GM19397 (cell line): ENCODE measurements around the gene ETFB.

ENCODE experiments used
- ATAC-seq: cut with Tn5 transposase; IDR thresholded peaks from one replicate; pipeline ENCODE4 v1.9.1; 2021; ENCODE audit warnings: mild to moderate bottlenecking, moderate library complexity; ENCODE audit not compliant: unreplicated experiment

Gene ETFB

DNA sequence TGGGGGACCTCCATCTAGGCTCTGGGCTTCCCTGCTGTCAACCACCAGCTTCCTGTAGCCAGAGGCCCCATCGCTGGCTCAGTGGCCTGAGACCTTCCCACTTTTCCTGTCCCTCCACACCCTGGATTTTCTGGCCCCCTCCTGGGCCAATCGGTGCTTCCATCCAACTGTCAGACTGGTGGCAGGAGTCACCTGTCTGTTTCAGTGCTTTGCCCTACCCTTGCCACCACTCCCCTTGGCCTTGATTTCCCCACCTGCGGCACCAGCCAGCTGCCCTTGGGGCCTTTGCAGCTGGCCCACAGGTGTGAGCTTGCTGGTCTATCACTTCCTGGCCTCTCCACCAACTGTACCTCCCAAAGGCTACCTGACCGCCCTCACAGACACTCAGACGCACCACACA, 36.8 kb downstream of the ETFB start:
- no peak for ATAC-seq

DNA sequence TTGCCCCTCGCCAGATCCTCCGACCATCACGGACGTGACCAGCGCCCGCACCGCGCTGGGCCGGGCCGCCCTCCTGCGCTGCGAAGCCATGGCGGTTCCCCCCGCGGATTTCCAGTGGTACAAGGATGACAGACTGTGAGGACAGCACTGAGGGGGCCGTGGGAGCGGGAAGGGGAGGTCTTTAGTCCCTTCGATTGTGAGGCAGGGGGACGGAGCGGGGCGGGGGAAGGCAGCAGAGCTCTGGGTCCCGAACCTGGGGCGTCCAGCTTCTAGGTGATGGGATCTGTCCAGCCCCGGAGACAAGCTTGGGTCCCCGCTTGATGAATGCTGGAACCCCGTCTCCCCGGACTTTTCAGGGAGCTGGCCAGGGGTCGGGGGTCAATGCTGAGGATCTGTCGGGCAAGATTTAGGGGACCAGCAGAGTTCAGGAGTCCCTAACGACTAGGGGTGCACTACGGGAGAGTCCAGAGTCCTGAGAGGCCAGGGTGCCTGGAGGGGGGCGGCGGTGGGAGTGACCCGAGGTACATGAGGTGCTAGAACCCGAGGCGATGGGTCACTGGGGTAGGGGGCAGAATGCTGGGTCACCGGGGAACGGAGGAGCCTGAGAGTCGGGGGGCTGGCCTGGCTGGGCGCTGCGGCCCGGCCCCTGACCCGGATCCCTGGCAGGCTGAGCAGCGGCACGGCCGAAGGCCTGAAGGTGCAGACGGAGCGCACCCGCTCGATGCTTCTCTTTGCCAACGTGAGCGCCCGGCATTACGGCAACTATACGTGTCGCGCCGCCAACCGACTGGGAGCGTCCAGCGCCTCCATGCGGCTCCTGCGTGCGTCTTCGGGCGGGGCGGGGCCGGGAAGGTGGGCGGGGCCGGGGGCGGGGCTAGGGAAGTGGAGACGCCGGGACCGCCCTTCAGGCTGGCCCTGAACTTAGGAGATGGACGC, 38.9 kb downstream of the ETFB start:
- ATAC-seq, result no peak

DNA sequence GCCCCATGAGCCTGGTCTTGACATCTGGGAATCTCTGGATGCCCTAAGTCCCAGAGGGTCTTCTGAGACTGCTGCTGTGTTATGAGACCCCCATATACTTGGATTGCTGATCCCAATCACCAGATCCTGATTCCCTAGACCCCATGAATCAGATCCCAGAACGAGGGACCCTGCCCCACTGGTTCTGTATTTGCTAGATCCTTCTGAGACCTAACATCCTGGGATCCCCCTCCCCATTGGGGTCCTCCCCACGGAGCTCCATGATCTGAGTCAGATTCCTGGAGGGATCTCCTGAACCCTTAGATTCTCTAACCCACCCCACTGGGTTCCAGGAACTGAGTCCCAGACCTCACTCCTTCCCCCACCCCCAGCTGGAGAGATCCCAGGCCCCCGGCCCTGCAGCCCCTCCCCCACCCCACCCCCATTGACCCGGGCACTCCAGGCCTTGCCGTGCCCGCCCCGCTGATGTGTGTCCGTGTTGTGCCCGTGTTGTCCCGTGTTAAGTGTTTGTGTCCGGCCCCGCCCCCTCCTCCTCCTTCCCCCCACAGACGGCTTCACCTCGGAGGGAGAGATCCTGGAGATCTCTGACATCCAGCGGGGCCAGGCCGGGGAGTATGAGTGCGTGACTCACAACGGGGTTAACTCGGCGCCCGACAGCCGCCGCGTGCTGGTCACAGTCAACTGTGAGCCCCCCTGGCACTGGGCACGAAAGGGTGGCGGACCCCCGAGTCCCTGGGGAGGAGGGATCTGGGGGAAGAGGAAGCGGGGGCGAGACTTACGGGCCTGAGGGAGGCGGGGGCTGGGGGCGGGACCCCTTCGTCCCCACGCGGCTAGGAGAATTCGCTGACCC, 39.7 kb downstream of the ETFB start:
- ATAC-seq, result no peak

DNA sequence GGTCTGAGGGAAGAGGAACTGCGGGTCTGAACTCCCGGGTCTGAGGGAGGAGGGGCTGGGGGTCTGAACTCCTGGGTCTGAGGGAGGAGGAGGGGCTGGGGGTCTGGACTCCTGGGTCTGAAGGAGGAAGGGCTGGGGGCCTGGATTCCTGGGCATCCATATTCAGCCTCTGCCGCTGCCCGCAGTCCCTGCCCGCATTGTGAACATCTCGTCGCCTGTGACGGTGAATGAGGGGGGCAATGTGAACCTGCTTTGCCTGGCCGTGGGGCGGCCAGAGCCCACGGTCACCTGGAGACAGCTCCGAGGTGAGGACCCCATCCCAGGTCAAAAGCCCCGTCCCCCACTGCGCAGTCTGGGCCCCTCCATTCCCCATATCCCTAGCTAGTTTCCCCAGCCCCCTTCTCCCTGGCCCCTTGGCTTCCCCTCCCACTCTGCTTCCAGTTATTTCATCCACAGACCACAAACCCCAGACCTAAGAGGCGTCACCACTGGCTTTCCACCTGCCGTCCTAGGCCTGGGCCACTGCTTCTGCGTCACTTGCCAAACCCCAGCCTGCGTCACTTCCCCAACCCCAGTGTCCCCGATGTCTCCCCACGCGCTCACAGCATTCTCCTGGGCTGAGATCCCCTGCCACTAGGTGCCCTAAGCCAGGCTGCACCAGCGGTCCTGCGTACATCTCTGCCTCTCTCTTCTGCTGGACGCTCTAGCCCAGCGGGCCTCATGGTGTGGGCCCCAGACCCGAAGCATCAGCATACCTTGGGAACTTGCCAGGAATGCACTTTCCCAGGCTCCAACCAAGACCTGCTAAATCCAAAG, 40.8 kb downstream of the ETFB start:
- no peak for ATAC-seq

DNA sequence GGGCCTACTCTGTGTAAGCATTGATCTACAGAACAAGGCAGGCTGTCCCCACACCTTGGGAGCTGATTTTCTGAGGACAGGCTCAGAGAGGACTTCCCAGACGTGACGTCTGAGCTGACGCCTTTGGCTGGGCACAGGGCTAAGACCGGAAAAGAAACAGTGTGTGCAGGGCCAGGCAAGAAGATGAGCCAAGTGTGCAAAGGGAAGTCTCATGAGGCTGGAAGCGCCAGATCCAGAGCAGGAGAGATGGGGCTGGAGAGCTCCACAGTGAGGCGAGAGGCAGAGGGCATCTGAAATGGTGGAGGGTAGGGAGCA, 42.1 kb downstream of the ETFB start:
- no peak for ATAC-seq

DNA sequence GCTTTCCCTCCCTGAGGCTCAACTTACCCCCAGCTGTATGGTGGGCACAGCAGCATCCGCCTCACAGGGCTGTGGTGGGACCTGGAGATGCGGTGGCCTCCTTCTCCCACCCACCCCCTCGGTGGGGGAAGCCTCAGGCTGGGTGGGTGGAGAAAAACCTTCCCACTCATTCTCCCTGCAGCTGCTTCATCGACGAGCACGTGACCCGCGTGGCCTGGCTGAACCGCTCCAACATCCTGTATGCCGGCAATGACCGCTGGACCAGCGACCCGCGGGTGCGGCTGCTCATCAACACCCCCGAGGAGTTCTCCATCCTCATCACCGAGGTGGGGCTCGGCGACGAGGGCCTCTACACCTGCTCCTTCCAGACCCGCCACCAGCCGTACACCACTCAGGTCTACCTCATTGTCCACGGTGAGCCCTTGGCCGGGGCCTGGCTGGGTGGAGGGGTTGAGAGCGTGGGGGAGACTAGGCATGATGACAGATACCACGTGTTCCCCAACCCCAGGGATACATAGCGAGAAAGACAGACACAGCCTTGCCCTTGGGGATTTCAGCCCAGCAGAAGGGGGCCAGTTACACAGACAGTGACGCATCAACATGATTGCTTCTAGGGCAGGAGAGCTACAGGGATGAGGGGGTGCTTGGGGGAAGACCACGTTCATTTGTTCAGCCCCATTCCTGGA, 42.6 kb downstream of the ETFB start:
- no peak for ATAC-seq

DNA sequence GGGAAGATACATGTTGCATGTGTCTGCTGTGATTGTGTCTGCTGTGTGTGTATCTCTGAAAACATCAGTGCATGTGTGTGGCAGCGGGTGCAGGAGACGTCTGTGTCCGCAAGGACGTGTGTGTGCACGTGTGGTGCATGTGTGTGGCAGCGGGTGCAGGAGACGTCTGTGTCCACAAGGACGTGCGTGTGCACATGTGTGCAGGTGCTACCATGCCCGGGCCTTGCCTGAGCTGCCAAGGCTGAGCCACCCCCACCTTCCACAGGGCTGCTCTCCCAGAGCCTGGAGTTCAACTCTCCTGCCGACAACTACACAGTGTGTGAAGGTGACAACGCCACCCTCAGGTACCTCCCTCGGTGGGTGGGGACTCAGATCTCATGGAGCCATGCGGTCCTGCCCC, 44.4 kb downstream of the ETFB start:
- no peak for ATAC-seq

DNA sequence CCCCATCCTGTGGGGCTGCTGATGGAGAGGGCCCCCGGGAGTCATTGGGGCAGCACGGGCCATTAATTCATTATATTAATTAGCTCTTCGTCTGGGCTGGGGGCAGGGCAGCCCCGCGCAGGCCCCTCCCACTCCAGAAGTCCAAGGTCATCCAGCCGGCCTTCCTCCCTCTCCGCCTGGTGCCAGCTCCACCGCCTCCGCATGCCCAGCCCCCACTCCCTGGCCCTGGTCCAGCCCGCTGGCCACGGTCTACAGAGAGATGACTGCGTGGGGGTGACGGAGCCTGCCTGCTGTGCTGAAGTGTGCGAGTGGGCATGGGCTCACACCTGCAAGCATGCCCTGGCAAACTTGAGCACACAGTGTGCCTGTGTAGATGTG, 45.9 kb downstream of the ETFB start:
- no peak for ATAC-seq

DNA sequence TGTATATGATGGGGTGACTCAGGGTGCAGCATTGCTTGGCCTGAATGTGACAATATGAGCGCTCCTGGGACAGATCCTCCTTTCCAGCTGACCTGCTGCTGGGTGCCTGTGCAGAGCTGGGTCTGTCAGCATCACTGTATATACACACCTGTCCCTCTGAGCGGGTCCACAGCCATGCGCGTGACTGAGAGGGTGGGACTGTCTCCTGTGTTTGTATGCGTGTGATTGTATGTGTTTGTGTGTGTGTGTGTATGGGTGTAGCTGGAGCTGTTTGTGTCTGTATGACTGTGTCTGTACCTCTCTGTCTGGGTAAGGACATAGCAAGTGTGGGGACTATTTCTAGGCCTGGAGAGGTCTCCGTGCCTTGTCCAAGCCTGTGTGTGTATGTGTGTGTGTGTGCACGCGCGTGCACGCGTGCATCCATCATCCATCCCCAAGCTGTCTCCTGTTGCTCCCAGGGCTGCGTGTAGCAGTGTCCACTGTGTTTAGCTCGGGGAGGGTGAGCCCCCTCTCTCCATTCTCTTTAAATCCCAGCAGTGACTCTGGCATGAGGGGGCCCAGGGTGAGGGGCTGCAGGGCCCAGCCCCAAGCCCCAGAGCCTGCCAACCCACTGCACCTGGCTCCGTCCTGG, 46.4 kb downstream of the ETFB start:
- ATAC-seq, result no peak

DNA sequence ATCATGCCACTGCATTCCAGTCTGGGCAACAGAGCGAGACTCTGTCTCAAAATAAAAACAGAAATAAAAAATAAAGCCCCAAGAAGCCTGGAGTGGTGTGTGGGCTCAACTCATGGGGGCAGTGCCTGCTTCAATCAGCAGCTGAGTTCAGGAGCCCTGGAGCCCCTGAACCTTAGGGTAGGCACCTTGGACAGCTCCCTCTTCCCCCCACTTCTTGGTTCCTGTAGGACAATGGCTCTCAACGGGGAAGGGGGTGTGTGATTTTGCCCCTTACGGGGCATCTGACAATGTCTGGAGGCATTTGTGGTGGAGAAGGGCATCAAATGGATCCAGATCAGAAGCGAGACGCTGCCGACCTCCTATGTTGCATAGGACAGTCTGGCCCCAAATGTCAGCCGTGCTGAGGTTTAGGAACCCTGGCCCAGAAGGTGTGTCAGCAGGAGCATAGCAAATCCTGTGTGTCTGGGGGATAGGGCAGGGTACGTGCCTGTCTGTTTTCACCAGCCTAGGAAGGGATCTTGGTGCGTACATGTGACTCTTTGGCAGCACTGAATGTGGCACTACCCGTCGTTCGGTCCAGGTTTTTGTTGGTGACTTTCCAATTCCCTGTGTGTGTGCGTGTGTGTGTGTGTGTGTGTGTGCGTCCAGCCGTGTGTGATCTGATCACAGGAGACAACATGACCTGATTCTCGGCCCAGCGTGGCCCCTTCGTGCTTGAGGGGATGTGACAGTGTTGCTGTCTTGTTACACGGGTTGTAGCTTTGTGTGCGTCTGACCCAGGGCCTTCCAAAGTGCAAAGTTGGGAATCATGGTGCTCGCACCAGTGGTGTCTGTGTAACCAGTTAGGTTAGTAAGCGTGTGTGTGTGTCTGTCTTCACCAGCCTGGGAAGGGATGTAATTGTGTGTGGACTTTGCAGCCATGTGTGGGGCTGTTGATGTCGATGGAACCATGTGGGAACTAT, 47.2 kb downstream of the ETFB start:
- no peak for ATAC-seq

DNA sequence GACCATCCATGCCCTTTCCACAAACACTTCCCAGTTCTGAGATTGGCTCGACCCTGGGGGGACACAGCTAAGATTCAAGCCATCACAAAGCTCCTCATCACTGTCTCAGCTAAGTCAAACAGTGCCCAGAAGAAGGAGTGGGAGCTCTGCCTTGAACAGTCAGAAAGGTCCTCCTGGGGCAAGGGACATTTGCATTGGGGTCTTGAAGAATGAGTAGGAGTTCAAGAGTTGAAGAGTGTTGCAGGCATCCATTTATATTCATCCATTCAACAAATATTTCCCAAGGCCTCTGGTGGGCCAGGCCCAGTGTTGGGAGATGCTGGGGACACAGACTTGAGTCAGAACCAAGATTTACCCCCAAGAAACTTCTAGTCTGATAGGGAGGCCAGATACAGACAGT, 48.2 kb downstream of the ETFB start:
- no peak for ATAC-seq

DNA sequence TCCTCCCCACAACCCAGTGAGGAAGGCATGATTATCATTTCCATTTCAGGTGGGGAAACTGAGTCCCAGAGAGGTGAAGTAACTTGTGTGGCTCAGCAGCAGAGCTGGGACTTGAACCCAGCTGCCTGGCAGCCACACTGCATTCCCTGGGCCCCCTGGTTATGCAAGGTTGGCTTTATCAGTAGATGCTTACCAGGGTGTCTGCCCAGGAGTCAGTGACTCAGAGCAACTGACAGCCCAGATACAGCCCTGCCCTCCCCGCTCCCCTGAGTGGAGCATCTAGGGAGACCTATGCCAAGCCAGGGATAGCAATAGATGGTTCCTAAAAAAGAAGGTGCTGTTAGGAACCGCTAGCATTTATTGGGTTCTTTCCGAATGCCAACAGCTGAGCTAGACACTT, 48.8 kb downstream of the ETFB start:
- ATAC-seq, result no peak

DNA sequence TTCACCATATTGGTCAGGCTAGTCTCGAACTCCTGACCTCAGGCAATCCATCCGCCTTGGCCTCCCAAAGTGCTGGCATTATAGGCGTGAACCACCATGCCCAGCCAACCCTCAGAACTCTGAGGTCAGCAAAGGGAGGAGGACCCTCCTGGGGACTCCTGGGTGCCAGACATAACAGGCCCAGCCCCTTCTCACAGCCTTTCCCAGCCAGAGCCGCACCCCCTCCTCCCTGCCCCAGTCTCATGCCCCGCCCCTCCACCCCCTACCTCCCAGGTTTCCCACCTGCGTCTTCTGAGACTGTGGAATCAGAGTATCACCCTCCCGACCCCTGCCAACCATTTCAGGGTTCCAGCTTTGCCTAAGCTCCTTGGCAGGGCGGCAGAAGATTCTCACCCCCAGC, 49.5 kb downstream of the ETFB start:
- ATAC-seq, result no peak

DNA sequence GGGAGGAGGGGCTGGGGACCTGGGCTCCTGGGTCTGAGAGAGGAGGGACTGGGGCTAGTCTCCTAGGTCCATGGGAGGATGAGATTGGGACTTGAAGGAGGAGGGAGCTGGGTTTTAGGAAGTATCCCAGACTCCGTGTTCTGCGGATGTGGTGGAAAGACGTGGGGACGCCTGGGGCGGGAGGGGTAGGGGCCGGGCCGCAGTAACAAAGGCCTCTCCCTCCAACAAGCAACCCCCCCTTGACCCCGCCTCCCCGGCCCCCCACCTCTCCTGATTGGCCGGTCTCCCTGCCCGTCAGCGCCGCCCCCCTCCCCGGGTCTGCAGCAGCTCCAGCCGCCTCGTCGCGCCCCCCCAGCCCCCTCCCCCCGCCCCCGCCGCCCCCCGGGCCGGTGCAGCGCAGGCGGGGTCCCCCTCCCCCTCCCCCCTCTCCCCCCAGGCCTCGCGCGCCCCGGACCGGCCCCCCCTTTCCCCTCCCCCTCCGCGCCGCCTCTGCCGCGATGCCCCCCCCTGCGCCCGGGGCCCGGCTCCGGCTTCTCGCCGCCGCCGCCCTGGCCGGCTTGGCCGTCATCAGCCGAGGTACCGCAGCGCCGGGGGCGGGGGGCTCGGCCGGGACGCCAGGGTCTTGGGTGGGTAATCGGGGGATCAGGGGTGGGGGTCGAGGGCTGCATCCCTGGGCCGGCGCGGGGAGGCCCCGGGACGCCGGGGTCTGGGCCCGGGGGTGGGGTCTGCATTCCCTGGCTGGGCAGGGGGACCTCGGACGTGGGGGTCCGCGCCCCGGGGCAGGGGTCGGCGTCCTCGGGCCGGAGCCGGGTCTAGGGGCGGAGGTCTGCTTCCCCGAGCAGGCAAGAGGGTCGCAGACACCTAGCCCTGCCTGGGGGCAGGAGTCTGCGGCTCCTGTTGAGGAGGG, 54.6 kb downstream of the ETFB start, which contains the start of gene IGLON5:
Gene IGLON5, plus strand, starts transcription at position 294 of the 907 bp plus-strand sequence. Its CDS starts 204 bp downstream, at position 498.
- no peak for ATAC-seq

DNA sequence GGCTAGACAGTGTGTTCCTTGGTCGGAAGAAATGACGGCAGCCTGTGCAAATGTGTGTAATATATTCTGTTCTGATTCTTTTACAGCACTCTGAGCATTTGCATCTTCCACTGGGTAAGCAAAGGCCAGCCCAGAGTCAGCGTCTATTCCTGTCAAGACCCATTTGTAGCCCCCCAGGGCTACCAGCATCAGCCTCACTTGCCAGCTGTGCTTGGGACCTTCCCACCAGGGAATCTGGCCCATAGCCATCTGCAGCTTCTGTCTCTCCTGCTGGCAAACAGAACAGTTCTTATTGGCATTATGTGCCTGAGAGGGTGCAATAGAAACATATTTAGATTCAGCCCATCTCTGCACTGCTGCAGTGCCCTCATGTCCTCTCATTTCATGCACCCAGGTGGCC, 60.7 kb downstream of the ETFB start:
- ATAC-seq, result no peak

DNA sequence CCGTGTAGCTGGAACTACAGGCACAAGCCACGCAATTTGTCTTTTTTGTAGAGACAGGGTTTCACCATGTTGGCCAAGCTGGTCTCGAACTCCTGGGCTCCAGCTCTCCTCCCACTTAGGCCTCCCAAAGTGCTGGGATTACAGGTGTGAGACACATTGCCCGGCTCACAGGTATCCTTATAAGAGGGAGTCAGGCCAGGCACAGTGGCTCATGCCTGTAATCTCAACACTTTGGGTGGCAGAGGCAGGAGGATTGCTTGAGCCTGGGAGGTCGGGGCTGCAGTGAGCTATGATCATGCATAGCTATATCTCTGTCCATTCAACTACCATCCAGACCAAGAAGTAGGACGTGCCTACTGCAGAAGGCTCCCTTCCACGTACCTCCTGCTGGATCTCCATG, 64.9 kb downstream of the ETFB start:
- no peak for ATAC-seq

DNA sequence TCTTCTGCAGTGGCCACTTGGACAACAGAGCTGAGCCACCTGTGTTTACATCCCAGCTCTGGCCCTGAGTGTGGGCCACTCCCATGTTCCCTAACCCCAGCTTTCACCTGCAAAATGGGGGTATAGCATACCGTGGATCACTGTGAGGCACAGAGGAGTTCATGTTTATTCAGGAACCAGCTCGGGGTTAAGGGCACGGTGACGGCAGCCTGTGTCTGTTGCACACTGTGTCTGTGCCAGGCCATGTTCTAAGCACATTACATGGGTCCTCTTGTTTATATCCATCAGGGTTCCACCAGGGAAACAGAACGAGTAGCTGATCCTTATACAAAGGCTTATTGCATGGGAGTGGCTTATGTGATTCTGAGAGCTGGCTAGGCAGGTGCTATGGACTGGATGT, 68.8 kb downstream of the ETFB start:
- no peak for ATAC-seq
